ENCODE data around the gene TRHDE. TPM values are rescaled to one million over a fixed set of nuclear protein-coding genes. Genes with fewer than 3 reads are reported as not detected.
A peak's percentile ranks its signal among the peaks of the same experiment; 100 is the strongest.

Gene TRHDE
- total RNA-seq, 1 experiment from 2014 or later, result not detected

DNA sequence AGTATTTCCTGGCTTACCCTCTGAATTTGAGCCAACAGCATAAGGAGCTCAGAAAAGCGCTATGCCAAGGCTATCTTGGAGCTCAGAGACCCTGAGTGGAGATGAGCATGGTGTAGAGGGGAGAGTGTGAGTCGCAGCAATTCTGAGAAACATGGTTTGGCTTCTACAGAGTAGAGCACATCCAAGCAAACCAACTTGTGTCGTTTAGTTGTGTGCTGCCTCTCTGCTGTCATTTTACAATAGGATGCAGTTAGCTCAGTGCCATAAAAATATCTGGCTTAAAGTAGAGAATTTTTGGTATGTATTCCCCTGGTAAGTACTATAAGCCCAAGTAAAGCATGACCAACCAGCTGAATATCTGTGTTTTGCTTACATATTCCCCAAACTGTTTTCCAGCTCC lies 249.2 kb downstream of the TRHDE start:
- in situ Hi-C loops (cut with HindIII; ENCODE audit: low pct_unique_long_range_greater_than_20kb, low sequenced_read_pairs), result no loop called here
- no peak for DNase-seq (ENCODE audit: low read depth, low spot score)

DNA sequence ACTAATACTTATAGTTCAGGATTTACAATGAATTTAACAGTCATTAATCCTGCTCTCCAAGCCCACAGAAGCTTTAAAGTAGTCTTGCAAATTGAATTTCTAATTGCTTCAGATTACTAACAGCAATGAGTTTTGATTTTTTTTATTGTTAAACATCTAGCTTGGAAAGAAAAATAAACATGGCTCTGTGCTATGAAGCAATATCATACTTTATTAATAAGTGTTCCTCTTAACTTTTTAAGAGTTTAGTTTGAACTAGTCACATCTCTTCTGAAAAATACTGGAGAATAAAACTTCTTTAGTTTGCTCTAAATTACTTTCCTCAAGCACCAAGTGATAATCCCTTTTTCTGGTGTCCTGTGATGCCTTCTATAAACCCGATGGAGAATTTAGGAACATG lies 250.2 kb downstream of the TRHDE start:
- no peak for DNase-seq (ENCODE audit: low read depth, low spot score)
- in situ Hi-C loops (cut with HindIII; ENCODE audit: low pct_unique_long_range_greater_than_20kb, low sequenced_read_pairs), result no loop called here

- in situ Hi-C loops (cut with HindIII; ENCODE audit: low pct_unique_long_range_greater_than_20kb, low sequenced_read_pairs), result no loop called here
- no peak for DNase-seq (ENCODE audit: low read depth, low spot score)
Observed at GRCh38 chr12:72523754-72524153, 251.6 kb downstream of the TRHDE start.

- in situ Hi-C loops (cut with HindIII; ENCODE audit: low pct_unique_long_range_greater_than_20kb, low sequenced_read_pairs), result no loop called here
- no peak for DNase-seq (ENCODE audit: low read depth, low spot score)
Observed at GRCh38 chr12:72535212-72535990, 263.2 kb downstream of the TRHDE start.

DNA sequence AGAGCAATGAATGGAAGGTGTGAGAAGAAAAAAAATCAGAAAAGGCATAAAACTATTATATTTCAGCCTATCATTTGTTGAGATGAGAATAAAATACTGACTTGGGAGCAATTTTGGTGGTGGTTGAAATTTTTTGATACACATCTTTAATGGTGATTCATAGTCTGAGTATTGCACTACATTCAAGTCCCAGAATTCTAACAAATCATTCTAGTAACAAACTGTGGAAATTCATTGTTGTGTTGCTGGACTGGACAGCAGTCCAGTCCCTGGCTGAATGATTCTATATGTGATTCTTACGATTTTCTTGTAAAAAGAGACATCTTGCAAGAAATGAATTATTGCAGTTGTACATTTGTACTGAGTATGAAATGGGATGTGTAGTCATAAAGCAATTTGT lies 268.6 kb downstream of the TRHDE start:
- in situ Hi-C loops (cut with HindIII; ENCODE audit: low pct_unique_long_range_greater_than_20kb, low sequenced_read_pairs), result no loop called here
- no peak for DNase-seq (ENCODE audit: low read depth, low spot score)

DNA sequence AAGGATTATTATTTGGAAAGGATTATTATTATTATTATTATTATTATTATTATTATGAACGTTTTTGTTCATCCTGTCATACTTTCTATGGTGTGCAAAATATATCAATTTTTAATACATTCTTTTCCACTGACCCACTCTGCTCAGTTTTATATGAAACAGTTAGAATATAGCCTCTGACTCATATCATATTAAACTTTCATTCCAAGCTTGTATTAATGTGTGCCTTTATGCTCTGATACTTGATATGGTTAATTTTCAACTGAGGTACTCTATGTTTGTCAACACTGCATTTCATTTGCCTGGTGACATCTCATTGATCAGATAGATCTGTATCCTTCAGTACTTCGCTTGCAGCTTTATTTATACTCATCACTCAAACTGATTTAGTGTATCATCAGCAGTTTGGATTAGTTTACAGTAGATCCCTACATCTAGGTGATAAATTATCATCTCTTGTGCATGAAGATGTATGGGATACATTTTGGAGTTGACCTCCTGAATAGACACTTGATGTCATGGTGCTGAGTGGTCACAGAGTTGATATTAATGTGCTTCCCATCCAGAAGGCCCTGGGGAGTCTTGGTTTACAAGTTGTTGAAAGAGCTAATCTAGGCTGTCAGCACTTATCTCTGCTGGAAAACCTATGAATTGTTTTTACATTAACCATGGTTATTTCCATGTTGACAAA lies 271.8 kb downstream of the TRHDE start:
- DNase-seq (ENCODE audit: low read depth, low spot score), result no peak
- in situ Hi-C loops (cut with HindIII; ENCODE audit: low pct_unique_long_range_greater_than_20kb, low sequenced_read_pairs), result no loop called here

DNA sequence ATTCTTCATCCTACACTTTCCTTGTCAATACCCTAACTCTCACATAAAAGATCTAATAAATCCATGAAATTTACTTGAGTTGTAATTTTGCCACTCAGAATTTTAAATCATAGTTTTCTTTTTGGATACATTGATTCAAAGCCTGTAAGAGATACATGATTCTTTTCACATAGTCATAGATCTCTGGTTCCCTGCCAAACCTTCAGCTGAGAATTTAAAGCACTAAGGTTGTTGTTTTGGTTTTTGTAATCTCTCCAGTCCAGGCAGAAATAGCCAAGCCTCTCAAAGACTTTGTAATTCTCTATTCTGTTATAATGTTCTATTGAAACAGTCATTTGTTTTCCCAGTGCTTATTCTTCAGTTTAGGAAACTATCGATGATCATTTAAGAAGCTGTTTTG lies 273.9 kb downstream of the TRHDE start:
- DNase-seq (ENCODE audit: low read depth, low spot score), result no peak
- in situ Hi-C loops (cut with HindIII; ENCODE audit: low pct_unique_long_range_greater_than_20kb, low sequenced_read_pairs), result no loop called here

GRCh38 chr12:72547573-72547972 lies 275.4 kb downstream of the TRHDE start:
- DNase-seq (ENCODE audit: low read depth, low spot score), result no peak
- in situ Hi-C loops (cut with HindIII; ENCODE audit: low pct_unique_long_range_greater_than_20kb, low sequenced_read_pairs), result no loop called here

- in situ Hi-C loops (cut with HindIII; ENCODE audit: low pct_unique_long_range_greater_than_20kb, low sequenced_read_pairs), result no loop called here
Observed at GRCh38 chr12:72549184-72549583, 277.0 kb downstream of the TRHDE start.

DNA sequence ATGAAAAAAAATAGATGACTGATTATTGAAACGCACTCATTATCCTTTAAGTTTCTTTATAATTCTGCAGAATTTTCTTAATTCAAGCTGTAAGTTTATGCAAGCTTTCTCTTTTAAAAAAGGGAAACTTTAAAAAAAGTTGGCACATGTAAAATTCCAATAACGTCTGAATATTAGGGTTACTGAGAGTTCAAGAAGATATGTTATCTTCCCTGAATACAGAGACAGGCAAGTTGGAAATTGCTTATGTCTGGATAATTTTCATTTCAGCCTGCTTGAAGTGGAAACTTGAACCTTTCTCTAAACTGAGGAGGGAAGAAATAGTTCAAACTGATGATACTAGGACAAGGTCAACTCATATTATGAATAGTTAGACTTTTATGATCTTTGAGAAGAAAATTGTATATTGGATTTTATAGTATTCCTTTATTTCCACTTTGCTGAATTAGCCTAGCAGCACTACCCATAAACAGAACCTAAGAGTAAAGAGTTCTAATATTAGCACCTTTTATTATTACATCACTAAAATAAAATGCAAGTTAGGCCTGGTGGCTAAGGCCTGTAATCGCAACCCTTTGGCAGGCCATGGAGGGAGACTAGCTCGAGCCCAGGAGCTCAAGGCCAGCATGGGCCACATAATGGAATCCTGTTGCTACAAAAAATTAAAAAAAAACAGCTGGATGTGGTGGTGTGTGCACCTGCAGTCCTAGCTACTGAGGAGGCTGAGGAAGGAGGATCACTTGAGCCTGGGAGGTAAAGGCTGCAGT lies 288.0 kb downstream of the TRHDE start:
- in situ Hi-C loops (cut with HindIII; ENCODE audit: low pct_unique_long_range_greater_than_20kb, low sequenced_read_pairs), result no loop called here
- DNase-seq (ENCODE audit: low read depth, low spot score), result peak; percentile 5

More at GRCh38 chr12:72549184-72549583, 277.0 kb downstream of the TRHDE start:
- DNase-seq (ENCODE audit: low read depth, low spot score), result no peak

DNA sequence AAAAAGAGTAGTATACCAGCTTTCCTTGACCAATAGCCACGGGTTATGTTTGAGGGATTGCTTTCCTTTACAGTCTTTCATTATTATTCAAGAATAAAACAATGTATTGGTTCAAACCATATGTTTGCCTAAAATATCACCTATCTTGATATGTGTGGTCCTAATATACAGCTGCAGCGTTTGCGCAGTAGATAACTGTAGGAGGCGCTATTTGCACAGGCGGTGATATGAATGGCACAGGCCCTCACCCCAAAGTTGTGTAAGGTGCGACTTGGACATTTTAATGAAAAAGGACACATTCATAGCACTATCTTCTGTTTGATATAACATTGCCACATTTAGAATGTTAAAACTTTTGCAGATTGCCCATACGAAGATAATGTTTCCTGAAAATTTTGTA lies 298.4 kb downstream of the TRHDE start:
- in situ Hi-C loops (cut with HindIII; ENCODE audit: low pct_unique_long_range_greater_than_20kb, low sequenced_read_pairs), result no loop called here
- DNase-seq (ENCODE audit: low read depth, low spot score), result peak; percentile 67

- DNase-seq (ENCODE audit: low read depth, low spot score), result no peak
- in situ Hi-C loops (cut with HindIII; ENCODE audit: low pct_unique_long_range_greater_than_20kb, low sequenced_read_pairs), result no loop called here
Observed at GRCh38 chr12:72574138-72574537, 302.0 kb downstream of the TRHDE start.

GRCh38 chr12:72578327-72578726 lies 306.2 kb downstream of the TRHDE start:
- no peak for DNase-seq (ENCODE audit: low read depth, low spot score)
- in situ Hi-C loops (cut with HindIII; ENCODE audit: low pct_unique_long_range_greater_than_20kb, low sequenced_read_pairs), result no loop called here

DNA sequence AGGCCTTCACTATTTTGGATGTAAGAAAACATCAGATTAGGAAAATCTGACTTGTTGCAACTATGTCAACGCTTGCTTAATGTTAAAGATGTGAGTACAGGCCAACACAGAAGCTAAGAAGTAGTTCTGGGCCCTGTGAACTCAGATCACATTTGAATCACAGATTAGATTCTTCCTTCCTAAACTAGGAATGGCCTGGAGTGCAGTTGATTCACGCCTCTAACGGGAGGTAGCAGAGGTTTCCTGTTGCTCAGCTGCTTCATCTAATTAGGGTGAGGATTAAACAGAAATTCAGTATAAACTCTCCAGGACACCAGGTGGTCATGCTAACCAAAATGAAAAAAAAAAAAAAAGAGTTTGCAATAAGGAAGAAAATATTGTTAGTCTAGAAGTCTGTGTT lies 314.3 kb downstream of the TRHDE start:
- in situ Hi-C loops (cut with HindIII; ENCODE audit: low pct_unique_long_range_greater_than_20kb, low sequenced_read_pairs), result no loop called here
- DNase-seq (ENCODE audit: low read depth, low spot score), result no peak

- no peak for DNase-seq (ENCODE audit: low read depth, low spot score)
- in situ Hi-C loops (cut with HindIII; ENCODE audit: low pct_unique_long_range_greater_than_20kb, low sequenced_read_pairs), result no loop called here
Observed at GRCh38 chr12:72602581-72602980, 330.4 kb downstream of the TRHDE start.

- DNase-seq (ENCODE audit: low read depth, low spot score), result no peak
- in situ Hi-C loops (cut with HindIII; ENCODE audit: low pct_unique_long_range_greater_than_20kb, low sequenced_read_pairs), result no loop called here
Observed at GRCh38 chr12:72605975-72606374, 333.8 kb downstream of the TRHDE start.

- in situ Hi-C loops (cut with HindIII; ENCODE audit: low pct_unique_long_range_greater_than_20kb, low sequenced_read_pairs), result no loop called here
- no peak for DNase-seq (ENCODE audit: low read depth, low spot score)
Observed at GRCh38 chr12:72610342-72610741, 338.2 kb downstream of the TRHDE start.

DNA sequence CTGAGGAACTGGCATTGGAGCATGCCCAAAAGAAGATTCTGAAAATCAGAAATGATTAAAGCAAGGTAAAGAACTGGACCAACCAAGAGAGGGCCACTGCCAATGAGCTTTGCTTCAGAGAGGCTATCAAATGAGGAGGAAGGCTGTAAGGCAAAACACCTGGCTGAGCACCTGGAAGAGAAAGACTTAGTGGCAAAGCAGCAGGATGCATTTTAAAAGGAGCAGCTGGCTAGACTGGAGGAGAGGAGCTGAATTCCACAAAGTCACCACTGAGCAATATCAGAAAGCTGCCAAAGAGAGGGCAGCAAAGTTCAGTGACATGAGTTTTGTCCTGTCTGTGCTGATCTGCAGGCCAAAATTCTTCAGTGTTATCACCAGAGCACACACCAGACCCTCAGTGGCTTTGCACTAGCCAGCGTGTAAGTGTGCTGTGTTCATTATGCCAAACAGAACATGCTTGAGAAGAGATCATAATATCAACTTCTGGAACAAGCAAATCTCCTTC lies 338.7 kb downstream of the TRHDE start:
- DNase-seq (ENCODE audit: low read depth, low spot score), result no peak
- in situ Hi-C loops (cut with HindIII; ENCODE audit: low pct_unique_long_range_greater_than_20kb, low sequenced_read_pairs), result no loop called here
